NT2/D1 (cell line): ENCODE measurements around the gene GEMIN7.

Source experiments
- SUZ12 ChIP-seq: IDR thresholded peaks from 2 replicates; pipeline ENCODE4 v1.6.1; 2011; ENCODE audit not compliant: insufficient read length, insufficient read depth; ENCODE audit errors: extremely low read depth
- ZNF274 ChIP-seq: IDR thresholded peaks from 2 replicates; pipeline ENCODE4 v1.6.1; 2011; ENCODE audit warnings: mild to moderate bottlenecking, low read depth, low read length

DNA sequence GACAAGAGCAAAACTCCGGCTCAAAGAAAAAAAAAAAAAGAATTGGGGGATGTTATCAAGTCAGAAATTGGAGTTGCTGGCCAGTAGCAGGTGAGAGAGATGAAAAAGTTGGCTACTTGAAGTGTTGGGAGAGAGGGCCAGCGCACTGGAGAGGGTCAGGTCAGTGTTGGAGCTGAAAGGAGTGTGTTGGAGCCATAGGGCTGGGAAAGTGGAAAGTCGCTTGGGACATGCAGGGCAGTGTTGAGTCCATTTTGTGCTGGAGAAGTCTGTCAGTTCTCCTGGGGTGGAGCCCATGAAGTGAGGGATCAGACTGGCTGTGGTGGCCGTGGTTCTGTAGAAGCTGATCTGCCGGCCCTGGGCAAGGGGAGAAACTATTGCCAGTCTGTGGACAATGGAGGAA, 15.6 kb downstream of the GEMIN7 start:
- TF ChIP-seq SUZ12 (no peak), ZNF274 (no peak)
